Inflammatory macrophage treated with lipopolysaccharide for 4 hours (primary cell): ENCODE results near the gene PAGE4.

Experiments
- DNase-seq: peaks from one replicate; pipeline ENCODE4 v3.0.0-alpha.2; 2020

PAGE4 gene, protein sequence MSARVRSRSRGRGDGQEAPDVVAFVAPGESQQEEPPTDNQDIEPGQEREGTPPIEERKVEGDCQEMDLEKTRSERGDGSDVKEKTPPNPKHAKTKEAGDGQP

DNA sequence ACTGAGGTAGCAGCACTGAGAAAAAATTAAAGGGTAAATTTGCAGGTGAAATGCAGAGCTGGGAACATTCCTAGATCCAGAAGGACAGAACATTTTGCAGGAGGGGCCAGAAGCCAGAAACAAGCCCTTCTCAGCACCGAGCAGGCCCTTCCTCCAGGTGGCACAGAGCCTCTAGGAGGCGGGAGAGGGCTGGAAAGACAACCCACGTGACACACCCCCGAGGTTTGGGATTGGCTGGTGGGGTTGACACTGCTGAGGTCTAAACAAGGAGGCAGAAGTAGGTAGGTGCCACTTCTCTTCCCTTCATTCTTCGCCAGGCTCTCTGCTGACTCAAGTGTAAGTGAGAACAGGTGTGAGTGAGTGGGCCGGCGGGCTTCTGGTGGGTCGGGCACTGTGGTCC lies at the start of gene PAGE4:
PAGE4 (plus strand) TSS at position 288 of the 400 bp plus-strand sequence. CDS start 1,126 bp downstream, outside the sequence.
- DNase-seq = no peak

DNA sequence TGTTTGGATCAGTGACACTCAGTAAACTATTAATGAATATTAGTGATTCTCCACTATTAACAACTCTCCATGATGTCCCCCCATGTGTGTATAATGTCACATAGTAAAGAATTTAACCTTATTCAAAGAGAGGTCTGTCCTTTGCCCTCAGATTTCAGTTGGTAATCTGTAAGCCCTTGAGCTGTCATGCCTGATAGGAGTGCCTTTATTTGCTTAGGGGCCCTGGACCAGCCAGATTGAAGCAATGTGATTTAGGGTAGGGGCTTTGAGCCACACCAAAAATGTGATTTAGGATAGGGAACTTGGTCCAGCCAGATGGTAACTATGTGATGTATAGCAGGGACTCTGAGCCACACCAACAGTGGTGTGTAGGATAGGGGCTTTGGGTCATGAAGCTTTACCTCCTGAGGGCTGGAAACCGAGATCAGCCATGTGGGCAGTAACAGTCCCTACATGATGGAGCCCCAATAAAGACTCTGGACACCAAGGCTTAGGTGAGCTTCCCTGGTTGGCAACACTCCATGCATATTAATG lies 44.3 kb upstream of the PAGE4 start:
- DNase-seq = no peak

DNA sequence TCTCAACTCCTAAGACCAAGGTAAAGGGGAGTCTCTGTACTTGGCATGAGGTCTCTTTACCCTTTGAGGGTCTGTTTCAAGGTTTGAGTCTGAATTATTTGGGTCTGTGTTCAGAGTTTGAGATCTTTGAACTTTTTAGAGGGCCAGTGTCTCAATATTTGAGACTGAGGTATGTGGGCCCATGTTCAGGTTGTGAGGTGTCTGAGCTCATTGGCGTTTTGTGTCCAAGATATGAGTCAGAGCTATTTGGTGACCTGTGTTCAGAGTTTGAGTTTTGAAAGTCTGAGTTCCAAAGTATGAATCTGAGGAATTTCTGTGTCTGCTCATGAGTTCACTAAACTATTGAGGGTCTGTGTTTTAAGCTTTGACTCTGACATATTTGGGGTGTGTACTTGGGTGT lies 36.7 kb upstream of the PAGE4 start:
- no peak for DNase-seq

DNA sequence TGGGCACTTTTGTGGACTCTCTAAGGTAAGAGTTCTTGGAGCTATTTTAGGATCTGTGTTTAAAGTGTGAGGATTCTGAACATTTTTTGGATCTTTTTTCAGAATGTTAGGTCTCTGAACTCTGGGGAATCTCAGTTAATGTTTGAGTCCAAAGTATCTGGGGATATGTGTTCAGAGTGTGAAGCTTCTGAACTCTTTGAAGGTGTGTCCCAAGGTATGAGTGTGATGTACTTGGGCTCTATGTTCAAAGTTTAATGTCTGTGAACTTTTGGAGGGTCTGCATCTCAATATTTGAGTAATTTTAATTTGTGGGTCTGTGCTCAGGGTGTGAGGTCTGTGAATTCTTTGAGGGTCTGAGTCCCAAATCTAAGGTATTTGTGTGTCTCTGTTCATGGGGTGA lies 35.4 kb upstream of the PAGE4 start:
- DNase-seq = no peak

DNA sequence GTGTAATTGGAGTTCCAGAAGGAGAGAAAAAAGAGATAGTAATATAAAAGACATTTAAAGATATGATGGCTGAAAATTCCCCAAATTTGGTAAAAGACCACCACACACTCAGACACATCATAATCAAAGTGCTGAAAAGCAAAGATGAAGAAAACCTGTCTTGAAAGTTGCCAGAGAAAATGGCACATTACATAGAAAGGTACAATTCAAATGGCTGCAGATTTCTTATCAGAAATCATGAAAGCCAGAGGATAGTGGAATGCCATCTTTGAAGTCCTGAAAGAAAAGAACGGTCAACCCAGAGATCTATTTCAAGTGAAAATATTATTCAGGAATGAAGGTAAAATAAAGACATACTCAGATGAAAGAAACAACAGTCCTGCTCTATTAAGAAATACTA lies 29.3 kb upstream of the PAGE4 start:
- DNase-seq = no peak

DNA sequence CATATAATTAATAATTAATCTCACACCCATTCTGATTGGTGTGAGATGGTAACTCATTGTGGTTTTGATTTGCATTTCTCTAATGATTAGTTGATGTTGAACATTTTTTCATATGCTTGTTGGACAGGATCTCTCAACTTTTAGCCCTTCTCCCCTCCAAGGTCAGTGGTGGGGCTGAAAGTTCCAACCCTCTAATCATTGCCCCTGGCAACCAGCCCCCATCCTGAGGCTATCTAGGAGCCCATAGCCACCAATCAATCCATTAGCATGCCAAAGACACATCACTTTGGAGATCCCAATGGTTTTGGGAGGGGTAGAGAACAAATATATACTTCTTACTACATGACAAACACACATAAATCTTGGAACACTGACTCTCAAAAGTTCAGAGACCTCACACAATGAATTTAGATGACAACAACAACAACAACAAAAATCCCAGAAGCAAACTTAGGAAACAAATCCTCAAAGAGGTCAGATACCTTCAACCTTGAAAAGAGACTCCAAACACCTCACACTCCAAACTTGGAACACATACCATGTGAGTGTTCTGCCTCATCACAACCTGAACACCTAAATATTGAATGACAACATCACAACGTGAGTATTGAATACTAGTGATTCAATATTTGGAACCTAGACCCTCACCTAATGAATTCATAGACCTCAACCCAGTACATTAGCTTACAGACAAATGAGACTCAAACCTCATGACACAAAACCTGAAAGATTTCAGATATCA lies 19.0 kb upstream of the PAGE4 start:
- DNase-seq = no peak

DNA sequence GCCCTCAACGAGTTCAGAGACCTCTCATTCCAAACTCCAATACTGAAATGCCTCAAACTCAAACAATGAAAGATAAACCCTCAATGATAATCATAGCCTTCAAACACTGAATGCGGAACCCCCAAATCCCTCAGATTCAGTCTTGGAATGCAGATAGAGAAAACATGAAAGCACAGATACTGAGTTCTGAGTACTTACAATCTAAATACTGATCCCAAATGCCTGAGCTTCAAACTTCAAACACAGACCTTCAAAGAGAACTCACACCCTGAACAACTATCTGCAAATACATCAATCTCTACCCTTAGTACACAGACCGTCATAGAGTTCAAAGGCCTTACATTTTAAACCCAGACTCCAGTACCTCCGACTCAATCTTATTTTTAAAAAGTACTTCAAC lies 16.9 kb upstream of the PAGE4 start:
- DNase-seq = no peak

DNA sequence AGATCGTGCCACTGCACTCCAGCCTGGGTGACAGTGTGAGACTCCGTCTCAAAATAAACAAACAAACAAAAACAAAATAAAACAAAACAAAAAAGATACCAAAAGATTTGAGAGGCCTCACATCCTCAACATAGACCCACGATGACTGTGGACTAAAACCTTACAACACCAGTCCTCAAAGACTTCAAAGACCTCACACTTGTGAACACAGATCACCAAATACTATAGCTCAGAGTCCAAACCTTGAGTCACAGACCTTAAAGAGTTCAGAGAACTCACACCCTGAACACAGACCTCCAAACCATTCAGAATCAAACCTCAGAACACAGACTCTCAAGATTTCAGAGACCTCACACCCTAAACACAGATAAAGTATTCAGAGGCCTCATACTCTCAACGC lies 12.7 kb upstream of the PAGE4 start:
- no peak for DNase-seq

DNA sequence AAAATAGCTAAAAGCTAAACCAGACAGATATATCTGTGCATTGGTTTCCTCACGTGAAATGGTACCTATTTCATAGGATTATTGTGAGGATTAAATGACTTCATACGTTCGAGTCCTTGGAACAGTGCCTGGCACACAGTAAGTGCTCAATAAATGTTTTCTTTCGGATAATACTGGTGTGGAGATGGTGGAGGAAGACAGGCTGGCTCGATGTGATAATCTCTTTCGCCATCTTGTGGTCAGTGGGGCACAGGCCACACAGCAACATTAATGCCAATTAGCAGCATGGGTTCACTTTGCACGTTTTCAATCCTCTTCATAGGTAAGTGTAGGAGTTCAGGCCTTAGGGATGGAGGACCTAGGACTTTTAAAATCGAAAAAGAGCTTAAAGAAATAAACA lies 9.3 kb downstream of the PAGE4 start:
- DNase-seq = peak; percentile 0

DNA sequence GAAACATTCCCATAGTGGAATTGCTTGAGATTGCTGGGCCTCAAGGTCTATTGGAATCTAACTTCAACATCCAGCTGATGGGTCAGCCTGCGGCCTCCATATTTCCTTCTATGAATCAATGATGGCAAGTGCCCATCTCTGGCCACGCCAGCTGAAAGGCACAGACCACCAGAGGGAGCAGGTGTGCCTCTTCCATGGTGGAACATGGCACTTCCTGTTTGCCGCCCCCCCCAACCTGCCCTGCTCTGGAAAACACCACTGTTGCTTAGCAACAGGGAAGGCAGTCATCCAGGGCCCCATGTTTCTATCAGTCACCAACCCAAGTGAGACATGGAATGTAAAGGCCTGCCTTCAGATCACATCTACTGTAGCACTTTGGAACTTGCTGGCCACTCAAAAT lies 11.6 kb downstream of the PAGE4 start:
- peak; percentile 31 for DNase-seq

DNA sequence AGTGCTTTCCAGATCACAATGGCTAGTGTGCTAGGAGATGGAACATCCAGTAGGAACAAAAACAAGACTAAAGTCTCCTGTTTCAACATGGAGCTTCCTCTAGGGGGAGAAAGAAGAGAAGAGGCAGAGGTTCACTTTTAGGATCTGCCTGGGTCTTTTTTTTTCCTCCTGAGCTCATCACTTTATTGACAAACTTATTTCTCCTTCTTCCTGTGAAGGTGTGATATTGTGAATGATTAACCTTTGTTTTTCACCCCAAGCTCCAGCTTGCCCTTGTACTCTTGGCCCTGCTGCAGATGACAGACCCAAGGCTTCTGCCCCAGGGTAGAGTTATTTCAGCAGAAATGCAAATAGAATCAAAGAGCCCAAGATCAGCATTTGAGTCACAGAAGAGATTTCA lies 13.5 kb downstream of the PAGE4 start:
- DNase-seq = no peak

DNA sequence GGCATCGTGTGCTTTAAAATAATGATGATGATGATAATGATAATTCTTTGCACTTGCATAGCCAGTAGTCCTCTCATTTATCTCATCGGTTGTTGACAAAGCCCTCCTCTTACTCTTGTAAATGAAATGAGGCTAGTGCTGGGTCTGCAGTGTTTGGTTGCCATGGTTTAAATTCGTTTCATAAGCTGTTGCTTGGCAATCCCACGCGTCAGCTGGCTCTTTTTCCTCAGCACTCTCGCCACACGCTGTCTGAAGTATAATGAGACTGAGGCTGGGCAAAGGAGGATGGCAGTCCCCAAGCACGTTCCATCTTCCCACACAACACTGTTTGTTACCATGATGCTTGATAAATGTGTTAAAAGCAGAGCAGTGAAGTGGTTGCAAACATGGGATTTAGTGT lies 15.5 kb downstream of the PAGE4 start:
- no peak for DNase-seq

DNA sequence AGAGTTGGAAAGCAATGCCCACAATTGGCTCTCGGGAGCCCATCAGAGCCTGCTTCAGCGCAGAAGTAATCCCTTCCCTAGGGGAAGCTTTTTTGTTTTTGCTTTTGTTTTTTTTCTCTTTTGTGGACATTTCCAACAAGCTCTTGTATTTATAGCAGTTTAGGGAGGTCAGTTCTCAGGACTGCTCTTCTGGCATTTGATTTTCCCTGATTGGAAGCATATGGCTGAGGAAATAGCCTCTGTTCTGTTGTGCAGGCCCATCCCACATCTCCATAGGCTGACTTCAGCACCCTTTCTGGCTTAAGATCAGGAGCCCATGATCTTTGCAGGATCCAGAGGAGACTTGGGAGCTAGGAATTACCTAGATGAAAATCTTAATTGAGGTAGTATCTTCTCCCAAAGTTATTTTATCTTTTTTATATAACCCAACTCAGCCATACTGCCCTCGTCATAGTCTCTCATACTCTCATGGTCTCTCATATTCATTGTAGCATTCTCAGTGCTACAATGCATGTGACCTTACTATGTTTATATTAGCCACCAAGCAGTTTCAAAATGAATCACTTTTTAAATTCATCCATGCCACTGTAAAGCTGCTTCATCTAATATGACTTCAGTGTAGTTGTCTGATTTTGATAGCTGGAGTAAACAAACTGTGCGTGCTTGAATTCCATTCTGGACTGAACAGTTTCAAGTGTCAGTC lies 16.7 kb downstream of the PAGE4 start:
- DNase-seq = no peak

DNA sequence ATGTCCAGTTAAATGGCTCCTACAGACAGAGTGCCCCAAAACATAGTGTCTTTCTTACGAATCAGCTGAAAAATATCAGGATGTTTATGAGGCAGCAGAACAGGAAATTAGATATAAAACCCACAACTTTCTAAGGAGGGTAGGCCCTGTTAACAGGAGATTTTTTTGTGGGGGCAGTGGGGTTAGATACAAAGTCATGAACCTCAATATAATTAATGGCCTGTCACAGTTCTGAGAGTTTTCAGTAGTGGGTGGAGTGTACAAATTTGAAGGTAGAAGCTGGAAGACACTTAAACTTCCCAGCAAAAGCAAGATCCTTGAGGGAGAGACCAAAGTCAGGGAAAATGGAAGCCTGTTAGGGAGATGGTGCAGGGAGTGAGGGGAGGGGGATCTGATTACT lies 17.4 kb downstream of the PAGE4 start:
- DNase-seq = no peak

DNA sequence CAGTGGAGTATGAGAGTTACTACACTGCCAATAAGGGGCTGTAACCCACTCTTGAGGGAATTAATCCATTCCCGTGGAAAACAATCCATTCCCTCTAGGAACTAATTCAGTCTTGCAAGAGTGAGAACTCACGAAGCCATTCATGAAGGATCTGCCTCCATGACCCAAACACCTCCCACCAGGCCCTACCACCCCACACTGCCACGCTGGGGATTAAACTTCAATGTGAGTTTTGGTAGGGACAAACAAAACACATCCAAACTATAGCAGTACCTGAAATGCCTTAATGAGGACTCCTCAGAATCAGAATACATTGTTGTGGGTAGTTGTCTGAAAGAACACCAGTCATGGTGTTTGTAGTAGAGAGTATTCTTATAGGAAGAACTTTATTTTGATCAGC lies 19.2 kb downstream of the PAGE4 start:
- DNase-seq = no peak

DNA sequence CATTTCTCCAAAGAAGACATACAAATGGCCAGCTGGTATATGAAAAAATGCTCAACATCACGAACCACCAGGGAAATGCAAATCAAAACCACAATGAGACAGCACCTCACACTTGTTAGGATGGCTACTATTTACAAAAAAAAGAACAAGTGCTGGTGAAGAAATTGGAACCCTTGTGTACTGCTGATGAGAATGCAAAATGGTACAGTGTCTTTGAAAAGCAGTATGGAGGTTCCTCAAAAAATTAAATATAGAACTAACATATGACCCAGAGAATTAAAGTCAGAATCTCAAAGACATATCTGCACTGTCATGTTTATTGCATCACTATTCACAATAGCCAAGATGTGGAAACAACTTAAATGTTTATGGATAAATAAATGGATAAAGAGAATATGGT lies 20.9 kb downstream of the PAGE4 start:
- DNase-seq = peak; percentile 18

DNA sequence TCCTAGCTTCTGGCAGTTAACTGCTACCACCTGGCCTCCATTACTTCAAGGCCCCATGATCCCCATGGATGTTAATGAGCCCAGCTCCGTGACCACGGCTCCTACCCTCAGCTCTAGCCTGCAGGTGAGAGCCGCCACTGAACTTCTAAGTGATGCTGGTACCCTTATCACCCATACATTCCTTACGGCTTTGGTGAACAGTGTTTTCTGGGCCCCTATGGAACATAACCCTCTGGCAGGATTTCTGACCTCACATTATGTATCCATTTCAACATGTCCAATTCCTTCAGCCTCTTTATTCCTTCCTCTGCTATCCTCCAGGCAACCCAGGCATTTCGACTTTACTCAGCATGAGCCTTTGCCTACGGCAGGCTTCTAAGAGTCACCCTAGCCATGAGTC lies 24.6 kb downstream of the PAGE4 start:
- no peak for DNase-seq

DNA sequence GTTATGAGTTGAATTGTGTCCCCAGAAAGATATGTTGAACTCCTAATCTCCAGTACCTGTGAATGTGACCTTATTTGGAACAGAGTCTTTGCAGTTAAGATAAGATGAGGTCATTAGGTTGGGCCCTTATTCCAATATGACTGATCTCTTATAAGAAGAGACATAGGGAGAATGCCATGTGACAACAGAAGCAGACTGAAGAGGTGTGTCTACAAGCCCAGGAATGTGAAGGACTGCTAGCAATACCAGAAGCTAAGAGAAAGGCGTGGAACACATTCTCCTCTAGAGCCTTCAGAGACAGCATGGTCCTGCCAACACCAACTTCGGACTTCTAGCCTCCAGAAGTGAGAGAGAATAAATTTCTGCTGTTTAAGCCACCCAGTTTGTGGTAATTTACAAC lies 27.7 kb downstream of the PAGE4 start:
- DNase-seq = no peak

DNA sequence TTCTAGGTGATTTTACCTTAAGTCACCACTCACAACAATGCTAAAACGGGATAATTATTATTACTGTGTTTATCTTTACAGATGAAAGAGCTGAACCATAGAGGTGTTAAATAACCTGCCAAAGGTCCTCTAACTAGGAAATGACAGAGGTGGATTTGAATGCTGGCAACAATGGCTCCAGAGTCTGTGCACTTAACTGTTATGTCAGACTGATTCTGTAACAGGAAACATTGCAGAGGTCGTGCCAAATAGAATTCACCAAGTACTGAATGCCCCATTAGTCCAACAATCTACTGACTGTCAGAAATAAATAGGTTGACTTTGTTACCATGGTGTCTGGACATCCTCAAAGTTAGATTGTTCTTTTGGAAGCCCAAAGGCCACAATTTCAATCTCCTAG lies 29.2 kb downstream of the PAGE4 start:
- DNase-seq = no peak

DNA sequence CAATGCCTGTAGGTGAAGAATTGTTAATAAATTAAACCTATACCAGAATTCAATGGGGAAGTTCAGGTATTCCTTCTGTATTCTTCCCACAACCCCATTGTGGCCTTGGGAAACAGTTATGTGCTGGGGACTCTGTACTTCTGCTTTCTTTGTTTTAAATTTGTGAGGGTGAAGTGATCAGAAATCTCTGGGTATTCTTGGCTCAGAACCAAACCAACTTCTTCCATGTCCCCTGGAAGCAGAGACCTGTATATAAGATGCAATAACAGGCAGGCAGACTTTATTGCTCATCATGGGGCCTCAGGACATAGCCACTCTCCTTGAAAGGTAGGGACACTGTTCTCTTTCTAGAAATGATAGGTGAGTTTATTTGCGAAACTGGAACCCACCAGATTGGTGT lies 30.4 kb downstream of the PAGE4 start:
- no peak for DNase-seq

DNA sequence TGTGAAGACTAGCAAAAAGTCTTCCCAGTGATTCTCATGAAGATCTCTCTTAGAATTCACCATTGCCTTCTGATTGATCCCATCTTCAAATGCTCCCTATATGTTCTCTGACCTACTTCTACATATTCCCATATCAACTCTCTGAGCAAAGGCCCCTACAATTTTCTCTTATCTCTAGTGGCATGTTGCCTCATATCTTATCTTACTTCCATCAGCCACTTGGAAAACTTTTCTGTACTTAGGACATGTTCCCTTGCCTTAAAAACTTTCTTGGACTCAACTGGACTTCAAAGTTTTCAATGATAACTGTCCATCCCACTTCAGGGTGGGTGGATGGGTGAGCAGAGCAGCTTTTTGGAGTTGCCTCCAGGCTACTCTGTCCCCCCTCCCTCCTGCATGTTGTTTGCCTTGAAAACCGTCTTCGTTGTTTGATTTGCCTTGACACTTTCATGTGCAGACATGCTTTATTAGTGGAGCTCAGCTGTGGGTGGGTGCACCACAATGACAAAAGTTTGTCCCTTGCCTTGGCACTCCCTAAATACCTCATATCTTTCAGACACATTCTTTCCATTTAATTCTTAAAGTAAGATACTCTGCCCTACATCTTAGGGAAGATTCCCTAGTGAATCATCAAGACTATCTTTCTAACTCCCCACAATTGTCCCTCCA lies 31.9 kb downstream of the PAGE4 start:
- no peak for DNase-seq

DNA sequence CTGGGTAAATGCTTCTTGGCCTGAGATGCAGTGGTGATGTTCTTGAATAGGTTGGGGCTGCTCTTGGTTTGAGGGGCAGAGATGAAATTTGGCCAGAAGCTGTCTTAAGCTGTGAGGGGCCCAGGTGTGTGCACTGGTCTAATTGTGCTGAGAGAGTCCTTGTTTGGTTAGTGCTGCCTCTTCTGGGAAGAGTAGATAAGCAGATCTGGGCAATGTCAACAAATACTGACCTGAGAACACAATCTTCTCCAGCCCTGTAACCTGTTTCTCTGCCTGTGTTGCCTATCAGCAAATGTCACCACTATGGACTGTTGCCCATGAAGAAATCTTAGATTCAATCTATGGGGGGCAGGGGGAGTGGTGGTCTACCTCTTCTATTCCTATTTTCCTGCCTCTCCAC lies 33.0 kb downstream of the PAGE4 start:
- no peak for DNase-seq

DNA sequence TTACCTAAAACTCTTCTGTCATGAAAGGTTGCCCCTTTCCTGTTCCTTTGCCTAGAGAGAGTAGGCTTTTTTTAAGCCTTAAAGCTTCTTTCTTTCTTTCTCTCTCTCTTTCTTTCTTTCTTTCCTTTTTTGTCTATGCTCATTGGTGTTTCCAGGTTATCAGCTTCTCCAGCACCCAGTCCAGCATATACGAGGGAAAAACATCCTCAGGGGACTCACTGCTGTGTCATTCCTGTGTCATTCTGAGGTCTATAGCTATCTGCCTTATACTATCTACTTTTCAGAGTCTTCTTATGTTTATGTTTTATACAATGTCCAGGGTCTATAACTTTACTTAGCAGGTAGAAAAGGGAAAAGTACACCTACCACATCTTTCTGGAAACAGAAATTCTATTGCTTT lies 39.6 kb downstream of the PAGE4 start:
- DNase-seq = no peak

DNA sequence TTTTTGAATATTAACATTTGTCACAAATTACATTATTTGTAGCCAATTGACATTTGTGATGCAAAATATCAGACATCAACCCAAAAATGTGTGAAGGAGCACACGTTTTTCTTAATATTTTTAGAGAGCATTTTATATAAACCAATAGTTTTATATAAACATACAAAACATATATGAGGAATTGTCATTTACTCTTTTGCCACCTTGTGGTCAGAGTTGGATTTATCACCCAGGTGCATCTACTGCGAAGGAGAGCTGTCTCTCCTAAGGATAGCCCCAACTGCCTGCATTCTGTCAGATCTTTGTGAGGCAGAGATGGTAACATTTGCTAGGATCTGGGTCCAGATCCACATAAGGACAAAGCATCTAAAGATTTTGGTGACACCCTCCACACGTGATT lies 47.6 kb downstream of the PAGE4 start:
- no peak for DNase-seq
